NCI-H748 (cell line): Measurements from ENCODE around the gene KRT6C.
"Not testable (repeated sequence)": the region's sequence is repeated elsewhere in the genome, so short reads cannot be mapped to it uniquely, and the experiment has no call there.

ENCODE experiments used
- DNase-seq: peaks from one replicate; lab custom pipeline; 2025; ENCODE audit not compliant: unreplicated experiment; lab: John Stamatoyannopoulos, UW

Gene KRT6C

DNA sequence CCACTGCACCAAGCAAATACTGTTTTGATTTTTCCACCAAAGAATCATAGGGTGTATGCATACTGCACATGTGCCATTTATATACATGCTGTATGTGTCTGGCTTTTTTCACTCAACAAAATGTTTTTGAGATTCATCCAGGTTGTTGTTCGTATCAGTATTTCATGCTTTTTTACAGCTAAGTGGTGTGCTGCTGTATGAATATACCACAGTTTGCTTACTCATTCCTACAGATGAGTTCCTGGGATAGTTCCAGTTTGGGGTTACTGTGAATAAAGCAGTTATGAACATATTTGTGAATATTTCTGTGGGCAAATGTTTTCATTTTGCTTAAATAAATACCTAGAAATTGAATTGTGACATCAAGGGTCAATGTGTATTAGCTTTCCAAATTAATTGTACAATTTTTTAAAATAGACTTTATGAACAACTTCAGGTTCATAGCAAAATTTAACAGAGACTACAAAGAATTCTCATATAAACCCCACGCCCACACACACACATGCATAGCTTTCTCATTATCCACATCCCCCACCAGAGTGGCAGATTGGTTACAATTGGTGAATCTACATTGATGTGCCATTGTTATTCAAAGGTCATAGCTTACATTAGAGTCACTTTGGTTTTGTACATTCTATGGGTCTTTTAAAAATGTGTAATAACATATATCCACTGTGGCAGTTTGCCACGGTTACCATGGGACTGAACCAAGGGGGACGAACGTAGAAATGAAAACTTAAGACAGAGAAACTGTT is 26.4 kb upstream of the KRT6C start:
- DNase-seq: peak; percentile 28

DNA sequence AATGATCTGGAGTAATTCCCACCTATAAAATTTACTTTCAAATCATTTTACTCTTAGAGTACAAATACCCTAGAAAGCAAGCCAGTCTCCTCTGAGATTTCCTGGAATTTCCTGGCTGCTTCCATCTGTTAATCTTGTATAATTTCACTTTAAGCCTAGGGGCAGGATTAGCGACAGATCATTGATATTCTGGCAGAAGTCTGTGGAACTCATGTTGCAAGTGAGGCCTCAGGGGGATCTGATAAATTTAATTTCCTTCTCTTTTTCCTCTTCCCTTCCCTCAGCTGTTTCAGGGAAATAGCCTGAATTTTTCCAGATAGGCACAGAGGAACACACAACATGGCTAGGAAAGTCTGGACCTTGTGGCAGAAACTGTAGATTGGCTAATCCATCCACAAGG is 25.3 kb upstream of the KRT6C start:
- DNase-seq: no peak

DNA sequence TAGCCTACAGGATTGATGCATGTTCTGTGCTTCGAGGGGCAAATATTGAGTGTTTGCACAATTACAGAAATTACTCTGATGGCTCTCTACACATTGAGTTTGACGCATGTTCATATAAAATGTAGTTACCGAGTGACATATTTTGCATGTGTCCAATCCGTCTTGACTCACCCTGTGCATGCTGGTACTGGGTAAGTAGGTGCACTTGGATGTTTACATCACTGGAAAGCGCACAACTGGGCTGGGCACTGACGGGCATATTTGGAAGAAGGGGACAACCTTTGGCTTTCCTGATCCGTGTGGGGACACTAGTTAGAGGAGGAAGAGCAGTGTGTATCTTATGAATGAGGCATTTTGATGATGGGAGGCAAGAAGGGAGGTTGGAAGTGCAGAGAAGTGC is 24.4 kb upstream of the KRT6C start:
- DNase-seq: no peak

DNA sequence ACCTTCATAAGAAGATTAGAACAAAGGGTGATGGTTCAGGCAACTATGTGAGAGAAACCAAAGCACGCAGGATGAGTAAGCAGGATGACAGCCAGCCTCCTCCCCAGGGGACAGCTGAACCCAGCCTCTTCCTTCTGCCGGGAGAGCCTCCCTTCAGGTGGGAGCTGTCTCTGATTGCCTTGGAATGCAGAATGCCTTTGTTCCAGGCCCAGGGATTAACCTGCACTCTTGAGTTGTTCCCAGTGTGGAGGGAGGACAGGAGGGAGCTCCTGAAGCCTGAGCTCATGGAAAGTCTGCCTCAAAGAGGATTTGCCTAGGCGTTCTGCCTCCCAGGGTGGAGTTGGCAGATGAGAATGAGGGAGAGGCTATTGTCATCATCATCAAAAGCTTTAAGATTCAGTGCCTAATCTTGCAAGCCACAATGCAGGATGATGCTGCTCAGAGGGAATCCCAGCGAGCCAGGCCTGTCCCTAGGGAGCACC is 23.0 kb upstream of the KRT6C start:
- no peak for DNase-seq

DNA sequence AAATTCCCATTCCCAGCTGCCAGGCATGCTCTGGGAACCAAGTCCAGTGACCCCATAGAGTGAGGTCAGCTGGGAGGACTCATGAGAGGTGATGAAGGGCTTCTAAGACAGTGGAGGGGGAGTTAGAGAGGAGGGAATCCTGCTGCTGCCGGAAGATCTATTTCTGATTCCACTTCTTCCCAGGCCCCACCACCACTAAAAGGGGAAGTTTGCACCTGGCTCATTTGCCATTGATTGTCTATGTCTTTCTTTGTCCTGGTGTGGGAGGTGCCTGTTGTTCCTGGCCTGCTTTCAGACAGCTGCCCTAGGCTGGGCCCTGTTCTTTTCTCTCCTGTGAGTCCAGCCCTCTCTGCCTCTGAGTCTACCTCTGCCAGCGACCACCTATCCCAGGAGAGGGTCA is 22.4 kb upstream of the KRT6C start:
- DNase-seq: peak; percentile 75

DNA sequence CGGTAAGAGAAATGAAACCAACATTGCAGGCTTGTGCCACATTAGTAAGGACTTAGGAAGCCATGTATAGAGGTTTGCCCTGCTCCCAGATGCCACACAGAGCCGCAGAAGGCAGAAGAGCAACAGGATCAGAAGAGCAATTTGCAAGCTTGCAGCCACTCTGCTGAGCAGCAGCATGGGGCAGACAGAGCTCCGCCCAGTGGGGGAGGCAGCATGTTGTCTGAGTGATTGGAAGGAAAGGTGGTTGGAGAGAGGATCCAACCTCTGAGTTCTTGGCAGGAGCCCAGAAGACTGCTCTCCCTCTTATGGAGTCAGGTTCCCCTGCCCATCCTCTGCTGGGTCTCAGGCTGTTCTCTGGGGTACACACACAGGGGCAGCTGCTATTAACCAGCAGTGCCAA is 21.8 kb upstream of the KRT6C start:
- DNase-seq: peak; percentile 89

DNA sequence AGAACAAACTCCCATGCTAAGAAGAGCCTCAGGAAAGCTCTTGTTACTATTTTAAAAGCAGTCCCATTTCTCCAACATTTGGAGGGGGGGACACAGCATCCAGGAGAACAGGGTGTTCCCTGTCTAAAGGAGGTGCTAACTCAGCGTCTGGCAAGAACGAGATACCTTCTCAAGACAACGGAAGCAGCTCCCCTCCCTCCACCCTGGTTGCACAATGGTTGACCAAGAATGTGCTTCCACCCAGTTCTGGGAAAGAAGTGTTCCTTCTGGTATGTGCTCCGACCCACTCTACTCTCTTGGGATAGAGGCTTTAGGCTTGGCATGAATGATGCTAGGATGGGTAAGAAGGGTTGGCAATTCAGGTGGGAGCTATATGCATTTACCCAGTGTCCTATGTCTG is 20.9 kb upstream of the KRT6C start:
- DNase-seq: no peak

DNA sequence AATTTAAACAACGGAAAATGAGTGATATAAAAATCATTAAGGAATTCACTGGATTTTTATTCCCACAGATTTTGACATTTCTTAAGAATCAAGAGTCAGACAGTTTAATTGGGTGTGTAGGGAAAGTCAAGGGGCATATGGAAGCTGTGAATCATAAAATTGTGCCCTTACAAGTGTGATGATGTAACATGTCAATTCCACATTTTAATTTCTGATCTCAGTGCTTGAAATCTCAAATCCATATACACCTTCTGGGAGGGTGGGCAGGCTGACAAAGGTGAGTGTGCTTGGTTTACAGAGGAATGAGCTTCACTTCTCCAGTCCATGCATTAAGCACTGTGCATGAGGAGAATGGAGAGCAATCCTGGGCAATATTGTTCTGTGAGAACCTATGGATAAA is 20.5 kb upstream of the KRT6C start:
- no peak for DNase-seq

DNA sequence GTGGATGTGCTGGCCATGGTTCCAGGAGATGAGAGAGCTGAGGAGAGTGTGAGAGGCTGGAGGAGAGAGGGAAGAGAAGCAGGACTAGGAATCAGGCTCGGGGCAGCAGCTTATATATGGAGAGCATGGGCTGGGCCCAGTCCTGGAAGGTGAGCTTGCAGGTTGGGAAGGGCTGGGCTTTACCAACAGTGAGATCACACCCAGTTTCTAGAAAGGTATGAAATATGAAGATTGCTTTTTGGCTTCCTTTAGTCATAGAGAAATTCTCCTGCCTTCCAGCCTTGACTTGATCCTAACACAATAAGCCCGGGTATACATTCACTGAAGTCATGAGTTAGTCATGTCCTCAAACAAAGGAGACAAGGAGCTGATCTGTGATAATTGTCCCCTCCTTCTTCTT is 19.6 kb upstream of the KRT6C start, which contains the start of gene KRT6A:
TSS of gene KRT6A (minus strand) at position 86 of the 400 bp plus-strand sequence. CDS start at position 17, 69 bp downstream.
- DNase-seq: no peak

DNA sequence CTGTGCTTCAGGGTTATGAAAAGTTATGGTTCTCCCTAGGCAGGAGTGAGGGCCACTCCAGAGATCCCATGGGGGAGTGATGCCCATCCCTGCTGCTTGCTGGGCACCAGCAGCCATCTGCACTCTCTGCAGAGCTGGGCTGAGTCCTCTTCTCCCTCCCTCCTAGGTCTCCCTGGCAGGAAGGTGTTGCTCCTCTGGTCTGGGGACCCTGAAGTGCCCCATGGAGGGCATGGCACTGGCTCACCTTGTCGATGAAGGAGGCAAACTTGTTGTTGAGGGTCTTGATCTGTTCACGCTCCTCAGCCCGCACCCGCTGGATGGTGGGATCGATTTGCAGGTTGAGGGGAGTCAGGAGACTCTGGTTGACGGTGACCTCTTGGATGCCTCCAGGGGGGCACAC is 18.8 kb upstream of the KRT6C start:
- DNase-seq: not testable (repeated sequence)

DNA sequence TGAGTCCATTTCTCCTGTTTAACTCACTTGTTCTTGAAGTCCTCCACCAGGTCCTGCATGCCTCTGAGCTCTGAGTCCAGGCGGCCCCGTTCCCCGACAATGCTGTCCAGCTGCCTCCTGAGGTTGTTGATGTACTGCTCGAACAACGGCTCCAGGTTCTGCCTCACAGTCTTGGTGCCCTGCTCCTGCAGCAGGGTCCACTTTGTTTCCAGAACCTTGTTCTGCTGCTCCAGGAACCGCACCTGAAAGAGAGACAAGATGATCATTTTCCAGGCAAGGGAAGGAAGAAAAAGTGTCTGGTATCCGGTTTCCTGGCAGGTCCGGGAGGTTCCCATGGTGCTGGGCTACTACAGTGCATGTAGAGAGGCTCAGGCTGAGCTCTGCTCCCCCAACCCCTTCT is 17.9 kb upstream of the KRT6C start:
- DNase-seq: not testable (repeated sequence)

DNA sequence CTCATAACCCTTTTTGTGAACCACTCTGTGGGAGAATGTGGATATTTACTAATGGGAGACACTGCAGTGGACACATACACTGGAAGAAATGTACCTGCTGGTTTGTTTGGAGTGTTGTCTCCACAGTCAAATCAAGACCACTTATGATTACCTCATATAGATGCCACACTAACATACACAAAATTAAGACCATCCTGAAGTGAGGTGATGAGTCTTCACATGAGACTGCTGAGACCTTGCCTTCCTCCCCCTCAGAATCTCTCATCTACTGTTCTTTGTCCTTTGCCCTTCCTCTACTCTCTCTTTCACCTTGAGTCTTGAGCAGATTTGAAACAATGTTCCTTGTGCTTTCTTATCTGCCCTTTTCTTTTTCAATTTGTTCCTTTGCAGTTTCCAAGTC is 15.1 kb upstream of the KRT6C start:
- DNase-seq: no peak

DNA sequence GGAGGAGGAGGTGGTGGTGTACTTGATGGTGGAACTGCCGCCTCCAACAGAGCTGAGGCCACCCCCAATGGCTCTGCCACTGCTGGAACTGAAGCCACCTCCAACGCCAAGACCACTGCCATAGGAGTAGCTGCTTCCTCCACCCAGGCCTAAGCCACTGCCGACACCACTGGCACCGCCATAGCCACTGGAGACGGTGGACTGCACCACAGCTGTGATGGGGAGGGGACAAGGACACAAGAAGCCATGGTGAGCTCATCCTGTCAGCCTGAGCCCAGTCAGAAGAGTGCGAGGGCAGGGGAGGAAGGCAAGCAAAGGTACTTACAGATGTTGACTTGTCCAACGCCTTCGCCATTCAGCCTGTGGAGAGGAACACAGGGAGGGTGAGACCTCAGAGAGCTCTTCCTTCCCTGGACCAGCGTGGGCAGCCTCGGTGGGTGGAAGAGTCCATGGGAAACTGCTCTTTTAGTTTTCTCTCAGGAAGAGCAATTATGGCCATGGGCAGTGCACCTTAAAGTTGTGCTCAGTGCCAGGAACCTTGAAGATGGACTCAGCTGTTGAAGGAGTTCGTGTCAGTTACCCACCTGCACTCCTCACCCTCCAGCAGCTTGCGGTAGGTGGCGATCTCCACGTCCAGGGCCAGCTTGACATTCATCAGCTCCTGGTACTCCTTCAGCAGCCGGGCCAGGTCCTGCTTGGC is 14.3 kb upstream of the KRT6C start:
- not testable (repeated sequence) for DNase-seq

DNA sequence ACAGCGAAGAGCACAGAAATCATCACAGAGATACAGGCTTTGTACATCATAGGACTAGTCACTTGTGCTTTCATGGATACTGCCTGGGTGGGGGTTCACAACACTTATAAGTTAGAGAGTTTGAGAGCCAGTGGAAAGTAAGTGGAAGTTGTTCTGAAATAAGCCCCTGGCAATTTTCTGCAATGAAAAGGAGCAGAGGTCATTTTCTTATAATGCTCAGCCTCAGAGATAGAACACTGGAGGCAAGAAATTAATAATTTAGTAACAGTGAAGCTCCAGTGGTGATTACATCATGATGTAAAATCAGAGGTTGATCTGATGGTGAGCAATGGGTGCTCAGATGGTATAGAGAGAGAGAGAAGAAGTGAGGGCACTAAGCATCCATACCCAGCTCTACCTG is 13.6 kb upstream of the KRT6C start:
- no peak for DNase-seq

DNA sequence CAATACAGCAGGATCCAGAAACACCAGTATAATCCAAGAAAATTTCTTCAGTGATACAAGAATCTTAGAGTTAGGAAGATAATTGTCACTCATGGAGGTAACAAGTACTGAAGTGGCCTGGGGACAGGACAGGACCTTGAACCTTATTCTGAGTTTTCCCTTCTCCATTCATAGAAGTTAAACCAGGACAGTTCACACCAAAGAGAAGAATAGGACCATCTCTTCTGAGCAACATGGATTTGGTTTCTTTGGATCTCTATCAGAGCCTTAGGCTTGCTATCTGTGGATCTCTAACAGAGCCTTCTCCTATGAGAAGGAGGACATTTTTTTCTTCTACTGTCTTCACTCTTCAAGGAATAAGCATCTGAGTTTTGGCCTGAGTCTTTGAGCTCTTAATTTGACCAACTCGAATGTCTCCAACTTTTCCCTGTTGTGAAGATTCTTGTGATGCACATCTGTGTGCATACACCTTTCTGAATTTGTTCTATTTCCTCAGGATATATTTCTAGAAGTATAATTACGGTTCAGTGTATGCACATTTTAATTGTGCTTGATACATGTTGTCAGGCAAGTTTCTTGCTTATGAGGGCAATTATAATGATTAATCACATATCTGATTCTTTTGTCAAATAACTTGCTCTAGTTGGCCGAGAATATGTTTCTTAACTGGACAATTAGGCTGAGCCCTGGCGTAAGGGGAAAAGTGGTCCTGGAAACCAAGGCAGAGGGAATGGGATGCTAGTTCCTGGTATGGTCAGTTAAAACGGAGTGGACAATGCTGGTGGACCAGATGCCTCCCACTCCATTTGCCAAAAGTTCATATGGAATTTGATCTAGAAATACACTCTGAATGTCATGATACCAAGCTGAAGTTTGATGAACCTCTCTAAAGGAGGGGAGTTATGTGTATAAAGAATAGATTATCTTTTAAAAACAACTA is 12.8 kb upstream of the KRT6C start:
- DNase-seq: no peak

DNA sequence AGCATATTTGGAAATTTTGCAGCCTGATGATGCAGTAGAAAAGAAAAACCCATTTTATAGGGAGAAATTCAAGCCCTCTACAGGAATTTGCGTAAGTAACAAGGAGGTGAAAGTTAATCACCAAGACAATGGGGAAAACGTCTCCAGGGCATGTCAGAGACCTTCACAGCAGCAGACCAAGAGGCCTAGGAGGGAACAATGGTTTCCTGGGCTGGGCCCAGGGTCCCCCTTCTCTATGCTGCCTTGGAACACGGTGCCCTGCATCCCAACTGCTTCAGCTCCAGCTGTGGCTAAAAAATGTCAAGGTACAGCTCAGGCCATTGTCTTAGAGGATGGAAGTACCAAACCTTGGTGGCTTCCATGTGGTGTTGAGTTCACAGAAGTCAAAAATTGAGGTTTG is 6.5 kb upstream of the KRT6C start:
- DNase-seq: no peak

DNA sequence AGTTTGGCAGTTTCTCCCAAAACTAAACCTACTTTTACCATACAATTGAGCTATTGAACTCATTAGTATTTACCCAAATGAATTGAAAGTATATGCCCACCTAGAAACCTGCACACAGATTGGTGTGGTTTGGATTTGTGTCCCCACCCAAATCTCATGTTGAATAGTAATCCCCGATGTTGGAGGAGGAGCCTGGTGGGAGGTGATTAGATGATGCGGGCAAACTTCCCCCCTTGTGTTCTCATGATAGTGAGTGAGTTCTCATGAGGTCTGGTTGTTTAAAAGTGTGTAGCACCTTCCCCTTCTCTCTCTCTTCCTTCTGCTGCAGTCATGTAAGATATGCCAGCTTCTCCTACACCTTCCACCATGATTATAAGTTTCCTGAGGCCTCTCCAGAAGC is 4.0 kb upstream of the KRT6C start:
- DNase-seq: no peak

DNA sequence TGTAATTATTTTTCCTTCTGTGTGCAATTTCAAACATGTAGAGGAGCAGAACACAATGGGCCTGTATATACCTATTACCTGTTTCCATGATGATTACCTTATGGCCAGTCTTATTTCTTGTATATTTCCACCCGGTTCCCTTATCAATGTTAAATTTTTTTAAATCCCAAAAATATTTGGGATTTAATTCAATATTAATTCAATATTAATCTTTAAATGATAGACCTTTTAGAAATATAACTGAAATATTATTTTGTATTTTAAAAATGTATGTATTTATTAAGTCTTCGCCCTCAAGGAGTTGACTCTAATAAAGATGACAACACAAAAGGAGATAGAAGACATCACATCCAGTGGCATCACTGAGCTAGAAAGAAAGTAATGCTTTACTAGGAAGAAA is 607 bp upstream of the KRT6C start:
- no peak for DNase-seq

DNA sequence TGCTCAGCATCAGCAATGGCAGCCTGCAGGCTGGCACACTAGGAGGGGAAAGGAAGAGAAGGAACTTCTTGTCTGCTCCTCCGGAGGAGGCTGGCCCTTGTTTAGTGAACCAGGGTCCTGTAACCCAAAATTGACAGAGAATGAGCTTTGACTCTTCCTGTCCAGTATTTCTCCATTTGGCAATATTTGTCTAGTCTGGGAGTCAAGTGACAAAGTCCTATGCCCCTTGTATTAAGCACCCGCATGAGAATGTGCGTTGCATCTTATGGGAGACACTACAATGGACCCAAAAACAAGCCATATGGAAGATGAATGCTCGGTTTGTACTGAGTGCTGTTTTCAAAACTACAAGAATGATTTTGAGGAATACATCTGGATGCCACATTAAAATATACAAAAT is 3.8 kb downstream of the KRT6C start:
- DNase-seq: no peak

DNA sequence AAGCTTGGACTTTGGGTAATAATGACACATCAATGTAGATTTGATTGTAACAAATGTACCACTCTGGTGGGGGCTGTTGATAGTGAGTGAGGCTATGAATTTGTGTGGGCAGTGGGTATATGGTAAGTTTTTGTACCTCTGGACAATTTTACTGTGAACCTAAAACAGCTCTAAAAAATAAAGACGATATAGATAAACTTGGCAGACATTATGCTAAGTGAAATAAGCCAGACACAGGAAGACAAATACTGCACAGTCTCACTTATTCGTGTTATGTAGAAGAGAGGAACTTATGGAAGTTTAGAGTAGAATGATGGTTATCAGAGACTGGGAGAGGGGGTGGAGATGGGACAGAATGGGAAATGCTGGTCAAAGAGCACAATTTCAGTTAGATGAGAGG is 8.7 kb downstream of the KRT6C start:
- no peak for DNase-seq

DNA sequence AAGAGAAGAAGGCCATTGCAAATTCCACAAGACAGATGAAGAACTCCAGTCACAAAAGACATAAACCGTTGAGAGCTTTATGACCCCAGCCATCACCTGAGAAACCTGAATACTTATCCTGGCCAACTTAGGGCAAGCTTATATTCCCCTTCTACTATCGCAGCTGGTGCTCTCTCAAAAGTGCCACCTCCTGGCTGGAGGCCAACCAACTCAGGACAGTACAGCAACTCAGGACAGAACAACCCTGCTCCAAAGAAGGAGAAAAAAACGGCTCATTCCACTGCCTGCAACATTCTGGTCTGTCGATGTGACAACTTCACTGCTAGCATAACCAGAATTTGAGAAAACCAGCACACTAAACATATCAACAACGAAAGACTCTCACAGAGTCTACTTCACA is 11.9 kb downstream of the KRT6C start:
- DNase-seq: no peak
